Cerebellar nuclear complex (tissue), 1 donor: Measurements from ENCODE around the gene POU2AF2.
"Not testable (repeated sequence)": the region's sequence is repeated elsewhere in the genome, so short reads cannot be mapped to it uniquely, and the experiment has no call there.

Experiments
- DNase-seq, 2 experiments: peaks; one replicate each; lab custom pipeline; 2025; lab: John Stamatoyannopoulos, UW

POU2AF2 gene

GRCh38 chr11:111303461-111303860, 57.9 kb downstream of the POU2AF2 start:
- no peak for DNase-seq

- no peak for DNase-seq
Observed at GRCh38 chr11:111305162-111305802, 59.8 kb downstream of the POU2AF2 start.

GRCh38 chr11:111305876-111306275, 60.4 kb downstream of the POU2AF2 start:
- no peak for DNase-seq

GRCh38 chr11:111306321-111306720, 60.8 kb downstream of the POU2AF2 start:
- DNase-seq, result no peak

GRCh38 chr11:111307472-111308108, 62.1 kb downstream of the POU2AF2 start:
- DNase-seq, result no peak

- DNase-seq, result no peak
Observed at GRCh38 chr11:111308140-111308539, 62.6 kb downstream of the POU2AF2 start.

- no peak for DNase-seq
Observed at GRCh38 chr11:111309215-111309915, 63.8 kb downstream of the POU2AF2 start.

- DNase-seq, result no peak
Observed at GRCh38 chr11:111310088-111310487, 64.6 kb downstream of the POU2AF2 start.

GRCh38 chr11:111310723-111311122, 65.2 kb downstream of the POU2AF2 start:
- no peak for DNase-seq

GRCh38 chr11:111312076-111312475, 66.6 kb downstream of the POU2AF2 start:
- DNase-seq, result no peak

- DNase-seq, result no peak
Observed at GRCh38 chr11:111319296-111319695, 73.8 kb downstream of the POU2AF2 start.

- DNase-seq, result not testable (repeated sequence)
Observed at GRCh38 chr11:111320199-111320598, 74.7 kb downstream of the POU2AF2 start.

GRCh38 chr11:111320728-111321568, 75.4 kb downstream of the POU2AF2 start:
- DNase-seq, result no peak

GRCh38 chr11:111322534-111322933, 77.0 kb downstream of the POU2AF2 start:
- no peak for DNase-seq

GRCh38 chr11:111324277-111324720, 78.8 kb downstream of the POU2AF2 start:
- no peak for DNase-seq

- DNase-seq, result no peak
Observed at GRCh38 chr11:111325259-111325658, 79.7 kb downstream of the POU2AF2 start.

- no peak for DNase-seq
Observed at GRCh38 chr11:111326824-111327223, 81.3 kb downstream of the POU2AF2 start.

GRCh38 chr11:111327908-111328624, 82.5 kb downstream of the POU2AF2 start:
- DNase-seq, result peak; percentile 92 to 99

GRCh38 chr11:111329306-111330204, 84.0 kb downstream of the POU2AF2 start:
- DNase-seq, result no peak

GRCh38 chr11:111330234-111330893, 84.8 kb downstream of the POU2AF2 start:
- no peak for DNase-seq
